Measurements from ENCODE around the gene RFT1. TPM values are rescaled to one million over a fixed set of nuclear protein-coding genes. Genes with fewer than 3 reads are reported as not detected.

Gene RFT1
- total and polyA plus RNA-seq, 2 experiments from 2014 or later, result 11.3 to 13.3 TPM

- peaks cover 5% of the 10 kb centered on the region for H3K27me3 Mint-ChIP-seq (ENCODE audit: insufficient read depth, low read depth, poor library complexity)
- Histone ChIP-seq H3K4me1 (ENCODE audit: insufficient read depth) (peaks cover 4% of the 10 kb centered on the region; the same call in 1 of the 2 replicates), H3K4me3 (no peak overlapping the region), H3F3A (replicated peaks; ENCODE audit: low read depth) (no peaks in the 10 kb centered on the region), H3K27ac (ENCODE audit: low read depth) (no peak overlapping the region), H2AFZ (no peak overlapping the region), H3K9me2 (ENCODE audit: insufficient read depth) (no peaks in the 10 kb centered on the region), H3K27me3 (ENCODE audit: insufficient read depth) (no peaks in the 10 kb centered on the region), H4K20me1 (replicated peaks; ENCODE audit: insufficient read depth) (no peaks in the 10 kb centered on the region), H3K4me2 (no peak overlapping the region), H3K36me3 (ENCODE audit: insufficient read depth) (no peaks in the 10 kb centered on the region), H3K79me2 (replicated peaks; ENCODE audit: insufficient read depth) (no peaks in the 10 kb centered on the region)
- H3K4me1 Mint-ChIP-seq, result peaks cover 16% of the 10 kb centered on the region; the same call in 2 of the 3 replicates
- no peak overlapping the region for H3K27ac Mint-ChIP-seq
- no peak overlapping the region for H3K4me3 Mint-ChIP-seq
- H3K36me3 Mint-ChIP-seq (ENCODE audit: low read depth), result no peaks in the 10 kb centered on the region
- no peak for DNase-seq (ENCODE audit: low spot score)
- ATAC-seq, result no peak
- TF ChIP-seq ZNF462 (CRISPR knock-in tag; IDR thresholded peaks at IDR 0.05) (no peak), EZH2 (IDR thresholded peaks at IDR 0.05; ENCODE audit: low read depth, unreplicated experiment) (no peak), CTCF (conservative IDR thresholded peaks at IDR 0.05; ENCODE audit: low read depth in 2 of 2) (no peak)
- no peaks in the 10 kb centered on the region for H3K9me3 Mint-ChIP-seq
Measured at GRCh38 chr3:53068176-53068575, 62.1 kb downstream of the RFT1 start.

DNA sequence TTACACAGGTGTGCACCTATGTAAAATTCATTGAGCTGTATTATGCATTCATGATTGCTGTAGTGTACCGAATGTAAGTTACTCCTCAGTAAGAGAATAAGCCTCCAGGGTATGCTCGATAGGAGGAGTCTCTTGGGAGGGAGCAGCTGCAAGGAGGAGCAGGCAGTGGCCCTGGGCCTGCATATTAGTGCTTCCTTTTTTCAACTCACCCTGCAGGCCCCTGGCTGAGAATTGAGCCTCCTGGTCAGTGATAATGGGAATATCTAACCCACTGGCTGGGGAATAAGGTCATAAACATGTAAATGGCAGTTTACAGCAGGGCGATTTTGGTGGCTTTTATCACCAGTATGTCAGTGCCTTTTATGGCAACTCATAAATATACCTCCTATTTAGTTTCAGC, 62.7 kb downstream of the RFT1 start:
- Histone ChIP-seq H3K79me2 (replicated peaks; ENCODE audit: insufficient read depth) (no peaks in the 10 kb centered on the region), H3K36me3 (ENCODE audit: insufficient read depth) (no peaks in the 10 kb centered on the region), H4K20me1 (replicated peaks; ENCODE audit: insufficient read depth) (no peaks in the 10 kb centered on the region), H3K4me2 (no peak overlapping the region), H3K27me3 (ENCODE audit: insufficient read depth) (no peaks in the 10 kb centered on the region), H3F3A (replicated peaks; ENCODE audit: low read depth) (no peaks in the 10 kb centered on the region), H3K27ac (ENCODE audit: low read depth) (no peak overlapping the region), H3K4me3 (no peak overlapping the region), H2AFZ (no peak overlapping the region), H3K4me1 (ENCODE audit: insufficient read depth) (peaks cover 3% of the 10 kb centered on the region; the same call in 1 of the 2 replicates), H3K9me2 (ENCODE audit: insufficient read depth) (no peaks in the 10 kb centered on the region)
- no peaks in the 10 kb centered on the region for H3K36me3 Mint-ChIP-seq (ENCODE audit: low read depth)
- peaks cover 5% of the 10 kb centered on the region for H3K27me3 Mint-ChIP-seq (ENCODE audit: insufficient read depth, low read depth, poor library complexity)
- DNase-seq (ENCODE audit: low spot score) (no peak), ATAC-seq (no peak)
- no peak overlapping the region for H3K4me3 Mint-ChIP-seq
- TF ChIP-seq JUNB (IDR thresholded peaks at IDR 0.05; ENCODE audit: unreplicated experiment) (no peak), POLR2AphosphoS5 (IDR thresholded peaks at IDR 0.05; ENCODE audit: low read depth) (no peak), EZH2phosphoT487 (IDR thresholded peaks at IDR 0.05; ENCODE audit: unreplicated experiment) (no peak)
- no peaks in the 10 kb centered on the region for H3K9me3 Mint-ChIP-seq
- H3K4me1 Mint-ChIP-seq, result peaks cover 10% of the 10 kb centered on the region; the same call in 2 of the 3 replicates
- no peak overlapping the region for H3K27ac Mint-ChIP-seq
